ENCODE measurements around the gene PIP4K2C.

The PIP4K2C gene

DNA sequence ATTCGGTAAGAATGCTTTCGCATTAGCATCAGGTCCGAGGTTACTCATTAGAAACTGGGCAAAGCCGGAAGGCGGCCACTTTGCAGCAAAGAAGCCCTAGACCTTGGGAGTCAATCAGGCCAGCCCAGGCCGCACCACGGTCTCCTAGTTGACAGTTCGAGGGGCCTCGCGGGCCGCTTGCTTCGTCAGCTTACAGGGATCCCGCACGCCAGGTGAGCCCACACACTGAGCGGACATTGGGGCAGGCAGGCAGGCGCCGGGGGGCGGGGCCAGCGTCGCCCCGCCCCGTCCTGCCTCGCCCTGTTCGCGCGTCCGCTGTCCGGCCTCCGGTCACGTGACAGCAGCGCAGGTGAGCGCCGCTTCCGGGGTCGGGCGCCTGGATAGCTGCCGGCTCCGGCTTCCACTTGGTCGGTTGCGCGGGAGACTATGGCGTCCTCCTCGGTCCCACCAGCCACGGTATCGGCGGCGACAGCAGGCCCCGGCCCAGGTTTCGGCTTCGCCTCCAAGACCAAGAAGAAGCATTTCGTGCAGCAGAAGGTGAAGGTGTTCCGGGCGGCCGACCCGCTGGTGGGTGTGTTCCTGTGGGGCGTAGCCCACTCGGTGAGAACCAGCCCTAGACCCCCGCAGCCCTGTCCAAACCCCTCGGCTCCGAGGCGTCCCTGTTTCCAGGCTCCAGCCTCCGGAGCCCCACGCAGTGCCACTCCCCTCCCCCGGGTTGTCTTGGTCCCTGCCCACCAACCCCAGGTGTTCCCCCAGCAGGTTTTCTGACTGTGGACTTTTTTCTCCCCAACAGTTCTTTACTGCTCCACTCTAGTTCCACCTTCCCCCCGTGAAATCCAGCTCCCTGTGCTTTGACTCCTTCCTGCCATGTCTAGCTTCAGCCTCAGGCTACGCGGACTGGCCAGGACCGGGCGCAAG, at the start of gene PIP4K2C:
PIP4K2C (plus strand) TSS at position 329 of the 918 bp plus-strand sequence; CDS start at position 427, 98 bp downstream.
- ATAC-seq: peak; percentile 93 to 96

DNA sequence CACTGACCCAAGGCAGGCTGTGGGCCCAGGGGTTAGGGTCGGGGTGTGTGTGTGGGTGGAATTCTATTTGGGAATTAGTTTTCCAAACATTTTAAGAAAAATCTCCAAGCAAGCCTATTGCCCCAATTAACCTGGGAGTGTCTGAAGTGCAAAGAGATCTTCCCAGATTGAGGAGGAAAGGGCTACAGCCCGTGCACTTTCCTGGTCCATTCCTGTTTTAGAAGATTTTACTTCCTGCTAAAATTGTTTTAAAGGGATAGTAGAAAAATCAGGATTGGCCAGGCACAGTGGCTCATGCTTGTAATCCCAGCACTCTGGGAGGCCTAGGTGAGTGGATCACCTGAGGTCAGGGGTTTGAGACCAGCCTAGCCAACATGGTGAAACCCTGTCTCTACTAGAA, 49.3 kb upstream of the PIP4K2C start:
- no peak for ATAC-seq

DNA sequence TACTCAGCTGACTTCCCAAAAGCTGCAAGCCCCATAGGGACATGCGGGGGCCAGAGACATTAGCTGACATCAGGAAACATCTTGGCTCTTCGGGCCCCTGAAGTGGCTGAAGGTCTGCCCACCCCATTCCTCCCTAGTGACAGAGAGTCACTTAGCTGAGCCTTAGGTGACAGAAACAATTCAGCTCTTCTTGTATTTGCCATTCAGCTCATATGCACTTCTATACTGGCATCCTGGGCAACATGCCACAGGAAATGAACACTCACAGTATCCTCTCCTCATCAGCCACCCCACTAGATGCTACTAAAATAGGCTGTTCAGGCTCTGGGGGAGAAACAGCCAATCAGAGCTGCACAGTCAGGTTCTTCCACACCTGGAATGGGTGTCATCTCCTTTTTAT, 47.4 kb upstream of the PIP4K2C start:
- ATAC-seq: no peak

DNA sequence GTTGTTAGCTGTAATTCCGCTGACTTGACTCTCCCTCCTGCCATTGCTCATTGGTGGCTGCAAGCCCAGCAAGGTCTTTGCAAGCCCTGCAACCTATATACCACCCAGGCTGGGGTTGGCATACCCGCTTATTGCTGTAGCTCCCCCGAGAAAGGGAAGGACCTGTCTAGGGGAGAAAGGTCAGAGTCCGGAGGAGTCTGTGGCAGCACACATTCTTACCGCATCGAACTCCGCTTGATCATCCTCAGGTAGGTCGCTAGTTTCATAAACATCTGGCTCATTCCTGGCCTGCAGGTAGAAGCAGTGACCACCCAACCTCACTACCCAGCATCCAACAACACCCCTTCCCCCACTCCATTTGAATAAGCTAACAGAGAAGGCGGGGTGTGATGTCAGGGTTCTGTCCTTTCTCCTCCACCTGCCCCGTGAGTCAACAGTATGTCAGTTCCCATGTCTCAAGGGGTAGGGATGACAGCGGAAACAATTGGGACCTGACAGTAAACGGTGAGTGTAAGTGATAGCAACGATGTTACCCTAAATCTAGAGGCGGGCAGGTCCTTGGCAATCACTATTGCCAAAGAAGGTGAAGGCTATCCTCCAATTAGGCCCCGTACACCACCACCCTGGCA, 45.1 kb upstream of the PIP4K2C start:
- no peak for ATAC-seq

DNA sequence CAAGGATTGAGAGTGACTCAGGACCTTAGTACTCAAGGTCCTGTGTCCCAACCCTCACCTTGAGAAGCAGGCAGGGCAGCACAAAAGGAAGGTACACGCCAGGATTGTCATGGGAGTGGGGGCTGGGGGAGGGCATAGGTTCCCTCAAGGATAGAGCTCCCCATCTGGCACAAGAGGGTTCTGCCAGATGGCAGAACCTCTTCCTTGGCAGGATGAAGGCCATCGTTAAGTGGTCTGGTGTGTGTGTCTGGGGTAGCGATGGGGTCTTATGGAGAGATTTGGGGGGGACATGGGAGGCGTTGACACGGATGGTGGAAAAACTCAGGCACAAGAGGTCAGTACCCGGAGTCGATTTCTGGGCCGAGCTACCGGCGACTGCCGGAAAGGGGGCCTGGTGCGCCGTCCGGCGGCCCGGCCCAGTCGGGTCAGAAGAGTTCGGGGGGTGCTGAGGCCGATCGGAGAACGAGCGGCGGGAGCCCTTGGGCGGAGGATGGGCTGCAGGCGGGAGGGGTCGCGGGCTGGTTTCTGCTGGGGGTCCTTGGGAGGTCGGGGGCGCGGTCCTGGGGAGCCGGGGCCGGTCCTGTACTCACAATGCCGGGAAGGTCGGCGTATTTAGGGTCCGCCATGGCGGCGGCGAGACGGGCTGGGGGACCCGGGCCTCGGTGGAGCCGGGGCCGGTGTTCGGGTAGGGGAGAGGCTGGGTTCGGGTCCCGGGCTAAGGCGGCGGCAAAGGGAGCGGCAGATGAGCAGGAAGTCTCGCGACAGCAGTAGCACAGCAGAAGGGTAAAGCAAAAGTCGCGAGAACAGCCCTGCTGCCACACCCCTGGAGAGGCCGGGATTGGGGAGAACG, 44.3 kb upstream of the PIP4K2C start, which contains the start of gene DCTN2:
DCTN2 (minus strand) TSS at position 755 of the 850 bp plus-strand sequence; CDS start at position 626, 129 bp downstream.
- peak; percentile 98 to 99 for ATAC-seq

DNA sequence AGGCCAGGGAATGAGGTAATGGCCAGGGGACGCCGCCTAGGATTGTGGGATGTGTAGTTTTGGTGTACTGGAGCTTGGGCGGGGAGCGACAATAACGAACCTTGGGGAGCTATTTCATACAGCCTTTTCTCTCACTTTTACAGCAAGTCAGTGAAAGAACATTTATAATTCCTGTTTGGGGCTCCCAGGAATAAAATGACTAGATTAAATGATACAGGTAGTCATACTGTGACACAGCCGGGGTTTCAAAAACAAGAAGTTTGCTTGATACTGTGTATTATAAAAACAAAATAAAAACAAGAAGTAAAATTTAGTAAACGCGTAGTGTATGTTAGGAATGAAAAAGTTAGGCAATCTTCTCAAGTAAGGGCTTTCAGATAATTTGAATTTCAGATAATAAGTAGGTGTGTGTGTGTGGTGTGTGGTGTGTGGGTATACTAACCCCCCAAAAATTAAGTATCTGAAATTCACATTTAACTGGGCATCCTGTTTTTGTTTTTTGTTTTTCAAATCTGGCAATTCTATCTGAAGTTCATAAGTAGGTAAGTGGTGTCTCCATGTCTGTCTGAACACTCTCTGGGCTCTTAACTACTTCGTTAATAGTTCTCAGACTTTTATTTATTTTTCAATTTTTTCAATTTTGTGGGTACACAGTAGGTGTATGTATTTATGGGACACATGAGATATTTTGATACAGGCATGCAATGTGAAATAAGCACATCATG, 43.5 kb upstream of the PIP4K2C start:
- ATAC-seq: no peak

DNA sequence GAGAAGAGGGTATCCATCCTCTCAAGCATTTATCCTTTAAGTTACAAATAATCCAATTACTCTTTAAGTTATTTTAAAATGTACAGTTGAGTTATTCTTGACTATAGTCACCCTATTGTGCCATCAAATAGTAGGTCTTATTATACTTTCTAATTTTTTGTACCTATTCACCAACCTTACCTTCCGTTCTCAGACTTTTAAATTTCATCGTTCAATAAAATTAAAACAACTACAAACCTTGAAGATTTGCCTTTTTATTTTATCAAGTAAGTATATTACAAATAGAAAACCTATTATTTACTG, 43.0 kb upstream of the PIP4K2C start:
- ATAC-seq: no peak

DNA sequence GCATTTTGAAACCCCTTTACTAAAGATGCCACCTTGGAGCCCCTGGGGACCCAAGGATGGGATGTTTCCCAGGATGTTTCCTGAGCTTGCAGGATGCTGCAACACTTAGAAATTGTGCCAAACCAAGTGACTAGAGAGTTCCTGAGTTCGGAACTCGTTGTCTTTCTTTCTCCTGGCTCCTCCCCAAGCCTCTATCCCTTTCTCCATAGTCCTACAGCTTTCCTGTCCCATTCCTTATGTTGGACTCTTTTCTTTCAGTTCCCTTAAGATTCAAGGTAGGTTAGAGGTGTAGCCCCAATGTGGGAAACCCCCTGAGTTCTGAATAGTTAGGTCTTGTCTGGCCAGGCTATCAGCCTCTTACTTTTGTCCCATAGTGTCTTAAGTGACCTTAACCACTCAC, 42.5 kb upstream of the PIP4K2C start:
- ATAC-seq: no peak

DNA sequence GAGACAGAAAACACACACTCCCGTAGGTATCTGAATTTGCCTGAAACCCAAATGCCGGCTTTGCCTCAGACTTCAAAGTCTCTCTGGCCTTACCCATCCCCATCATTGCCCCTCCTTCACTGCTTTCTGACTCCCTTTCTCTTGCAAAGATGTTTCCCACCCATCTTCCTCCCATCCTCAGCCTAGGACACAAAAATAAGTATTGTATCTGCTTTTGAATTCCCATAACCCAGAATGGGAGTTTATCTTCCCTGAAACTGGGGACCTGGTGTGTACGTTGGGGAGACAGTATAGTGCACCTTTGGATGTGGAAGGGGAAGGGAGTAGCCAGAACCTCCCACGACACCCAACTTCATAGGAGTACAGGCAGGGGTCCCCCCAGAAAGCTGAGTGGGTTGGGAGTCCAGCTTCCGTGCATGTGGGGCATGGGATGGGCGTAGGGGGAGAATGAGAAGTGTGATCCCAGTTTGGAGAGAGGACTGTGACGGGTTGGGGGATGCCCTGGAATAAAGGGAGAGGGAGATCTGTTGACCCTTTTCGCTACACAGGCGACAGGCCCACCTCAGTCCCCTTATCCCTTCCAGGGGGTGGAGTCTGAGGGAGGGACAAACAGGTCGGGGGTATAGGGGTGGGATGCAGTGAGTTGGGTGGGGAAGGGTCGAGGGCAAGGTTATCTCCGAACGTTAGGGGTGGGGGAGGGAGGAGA, 41.6 kb upstream of the PIP4K2C start:
- no peak for ATAC-seq

DNA sequence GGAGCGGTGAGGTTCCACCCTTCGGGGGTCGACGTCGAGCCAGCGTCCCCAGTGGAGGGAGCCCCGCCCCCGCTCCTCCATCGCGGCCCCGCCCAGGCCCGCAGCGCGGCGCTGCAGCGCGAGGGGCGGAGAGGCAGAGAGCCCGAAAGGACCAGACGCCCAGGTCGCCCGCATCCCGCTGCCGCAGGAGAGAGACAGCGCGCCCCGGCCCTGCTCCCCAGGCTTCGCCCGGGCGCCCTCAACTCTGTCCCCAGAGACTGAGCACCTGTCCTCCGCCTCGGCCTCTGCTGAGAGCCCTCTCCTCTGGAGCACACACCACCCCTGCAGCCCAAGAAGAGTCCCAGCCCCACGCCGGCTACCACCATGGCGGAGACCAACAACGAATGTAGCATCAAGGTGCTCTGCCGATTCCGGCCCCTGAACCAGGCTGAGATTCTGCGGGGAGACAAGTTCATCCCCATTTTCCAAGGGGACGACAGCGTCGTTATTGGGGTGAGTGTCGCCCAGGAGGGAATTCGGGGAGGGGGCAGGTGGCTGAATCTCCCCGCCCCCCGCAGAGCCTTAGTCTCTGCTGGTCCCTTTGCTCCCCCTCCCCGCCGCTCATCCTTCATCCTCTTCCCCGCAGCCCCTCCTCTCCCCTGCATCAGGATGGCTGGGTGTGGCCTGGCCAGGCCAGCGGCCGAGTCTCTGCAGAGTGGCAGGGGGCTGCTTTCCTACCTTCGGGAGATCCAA, 40.9 kb upstream of the PIP4K2C start, which contains the start of gene KIF5A:
KIF5A (plus strand) TSS at position 136 of the 732 bp plus-strand sequence; CDS start at position 364, 228 bp downstream.
- peak; percentile 14 to 20 for ATAC-seq

DNA sequence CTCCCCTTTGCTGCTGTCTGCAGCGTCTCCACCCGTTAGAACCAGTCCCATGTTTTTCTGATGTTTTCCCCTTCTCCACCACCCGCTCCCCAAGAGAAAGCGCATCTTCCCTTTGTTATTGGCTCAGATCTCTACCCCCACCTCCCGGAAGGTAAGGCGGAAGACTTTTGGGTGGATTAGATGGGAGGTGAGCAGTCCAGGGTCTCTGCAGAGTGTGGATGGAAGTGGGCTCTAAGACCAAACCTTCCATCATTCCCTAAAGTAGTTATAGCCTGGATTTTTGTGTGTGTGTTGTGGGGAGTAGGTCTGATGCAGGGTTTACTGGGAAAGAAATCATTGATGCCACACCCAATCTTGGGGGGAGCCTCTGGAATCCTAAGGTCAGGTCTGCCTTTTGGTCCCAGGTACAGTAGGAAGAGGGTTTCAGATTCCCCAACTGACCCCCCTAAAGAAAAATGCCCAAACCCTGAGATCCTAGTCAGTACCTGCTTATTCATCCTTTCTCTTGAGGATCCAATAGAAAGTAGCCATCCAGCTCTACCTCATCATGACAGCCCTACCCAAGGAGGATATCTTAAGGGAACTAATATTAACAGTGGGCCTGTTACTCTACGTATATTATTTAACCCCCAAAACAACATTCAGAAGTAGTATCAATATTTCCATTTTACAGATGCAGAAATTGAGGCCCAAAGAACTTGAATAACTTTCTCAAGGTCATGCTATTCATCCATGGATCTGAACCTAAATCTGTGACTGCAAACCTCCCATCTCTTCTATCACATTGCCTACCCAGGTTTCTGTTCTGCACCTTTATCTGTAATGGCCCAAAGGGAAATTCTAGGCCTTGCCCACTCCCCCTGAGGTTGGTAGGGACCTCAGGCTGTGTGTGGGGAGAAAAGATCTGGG, 40.1 kb upstream of the PIP4K2C start:
- ATAC-seq: no peak

DNA sequence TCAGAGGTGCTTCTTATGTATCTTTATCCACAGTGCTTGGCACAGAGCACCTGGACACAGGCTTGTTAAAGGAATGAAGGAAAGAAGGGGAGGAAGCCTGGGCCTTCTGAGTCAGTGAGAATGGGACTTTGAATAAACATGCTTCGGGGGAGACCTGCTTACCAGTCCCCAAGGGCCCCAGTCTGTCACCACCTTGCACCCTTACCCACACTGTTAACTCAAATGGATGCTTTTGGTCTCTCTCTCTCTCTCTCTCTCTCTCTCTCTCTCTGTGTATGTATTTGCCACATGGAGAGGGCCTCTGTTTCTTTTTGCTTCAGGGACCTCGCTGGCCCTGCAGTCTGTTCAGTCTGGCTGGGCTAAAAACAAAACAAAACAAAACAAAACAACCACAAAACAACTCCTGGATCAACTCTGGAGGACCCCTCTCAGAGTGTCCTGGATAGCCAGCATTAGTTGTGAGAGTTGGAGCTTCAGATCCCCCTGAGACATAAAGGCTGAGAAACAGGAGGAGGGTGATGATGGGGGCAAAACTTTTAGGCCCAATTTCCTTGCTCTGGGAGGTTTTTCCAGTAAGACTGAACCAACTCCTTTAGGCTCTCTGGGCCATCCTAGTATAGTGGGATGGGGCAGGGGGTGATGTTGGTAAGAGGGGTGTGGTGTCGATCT, 39.2 kb upstream of the PIP4K2C start:
- no peak for ATAC-seq

DNA sequence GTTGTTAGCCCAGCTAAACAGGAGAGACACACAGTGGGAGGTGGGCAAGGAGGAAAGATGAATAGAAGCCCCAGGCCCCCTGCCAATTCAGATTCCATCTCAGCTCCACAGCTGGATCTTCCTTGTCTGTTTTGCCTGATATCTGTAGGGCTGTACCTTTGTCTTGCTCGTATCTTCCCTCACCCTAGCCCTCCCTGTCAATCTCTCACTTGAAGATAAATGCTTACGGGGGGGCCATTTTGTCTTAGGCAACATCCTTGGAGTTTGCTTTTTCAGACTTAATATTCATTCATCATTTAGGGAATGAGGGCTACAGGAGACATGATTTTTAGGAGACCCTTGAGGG, 38.7 kb upstream of the PIP4K2C start:
- no peak for ATAC-seq

DNA sequence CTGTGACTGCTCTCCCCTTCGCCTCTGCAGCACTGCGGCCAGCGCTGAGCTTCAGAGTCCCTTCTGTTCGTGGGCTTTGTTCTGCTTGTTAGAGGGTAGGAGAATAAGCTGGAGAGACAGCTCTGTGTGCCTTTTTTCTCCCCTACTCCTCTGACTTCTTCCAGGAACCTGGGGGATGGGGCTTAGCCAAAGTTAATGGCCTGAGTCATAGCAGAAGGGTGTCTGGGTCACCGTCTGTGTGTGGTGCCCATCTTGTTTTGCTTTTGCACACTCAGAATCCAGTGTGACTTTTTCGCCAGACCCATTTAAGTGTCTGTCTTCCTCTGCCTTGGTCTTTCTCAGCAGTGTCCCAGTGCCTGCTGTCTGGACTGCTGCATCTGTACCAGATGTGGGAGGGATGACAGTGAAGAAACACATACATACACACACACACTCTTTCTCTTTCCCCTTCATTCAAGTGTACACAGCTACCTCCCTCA, 38.1 kb upstream of the PIP4K2C start:
- ATAC-seq: no peak

DNA sequence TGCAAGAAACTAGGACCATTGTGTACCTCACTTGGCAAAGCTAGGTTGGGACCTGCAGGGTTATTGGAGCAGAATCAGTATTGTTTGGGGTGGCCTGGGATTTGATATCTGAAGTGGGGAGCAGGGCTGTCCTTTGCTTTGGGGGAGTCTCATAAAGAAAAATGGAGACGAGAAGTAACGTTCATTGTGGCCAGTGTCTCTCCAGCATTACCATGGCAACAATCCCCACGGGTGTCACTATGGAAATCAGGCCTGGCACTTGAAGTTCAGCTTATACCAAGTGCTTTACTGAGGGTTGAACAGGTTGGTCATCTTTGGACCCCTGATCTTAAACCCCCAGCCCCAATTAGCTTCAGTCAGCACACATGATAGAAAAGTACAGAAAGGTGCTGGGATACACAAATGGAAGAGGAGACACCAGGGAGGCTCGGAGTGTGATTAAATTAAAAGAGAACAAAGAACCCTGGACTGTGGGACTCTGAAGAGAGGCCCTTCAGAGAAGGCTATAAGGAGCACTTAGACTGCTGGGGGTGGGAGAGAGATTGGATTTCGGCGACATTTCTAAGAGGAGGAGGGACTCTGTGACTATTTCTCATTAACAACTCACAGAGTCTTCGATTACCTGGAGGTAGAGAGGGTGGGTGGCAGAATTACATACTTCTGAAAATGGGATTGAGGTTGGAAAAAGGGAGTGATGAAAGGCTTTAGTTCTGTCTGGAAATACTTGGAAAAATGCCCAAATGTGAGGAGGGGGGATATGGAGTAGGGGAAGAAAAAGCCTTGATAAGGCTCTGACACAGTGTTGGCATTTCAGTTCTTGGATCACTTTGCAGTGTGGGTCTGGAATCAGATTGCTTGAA, 37.4 kb upstream of the PIP4K2C start:
- no peak for ATAC-seq

DNA sequence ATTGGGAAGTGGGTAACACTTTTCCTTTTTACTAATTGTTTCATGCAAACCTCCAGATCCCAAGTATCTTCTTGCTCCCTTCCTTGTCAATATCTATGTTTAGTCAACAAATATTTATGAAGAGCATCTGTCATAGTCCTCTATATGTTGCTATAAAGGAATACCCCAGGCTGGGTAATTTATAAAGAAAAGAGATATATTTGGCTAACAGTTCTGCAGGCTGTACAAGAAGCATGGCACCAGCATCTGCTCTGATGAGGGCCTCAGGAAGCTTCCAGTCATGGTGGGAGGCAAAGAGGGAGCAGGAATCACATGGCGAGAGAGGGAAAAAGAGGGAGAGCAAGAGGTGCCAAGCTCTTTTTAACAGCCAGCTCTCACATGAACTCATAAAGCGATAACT, 36.5 kb upstream of the PIP4K2C start:
- no peak for ATAC-seq

DNA sequence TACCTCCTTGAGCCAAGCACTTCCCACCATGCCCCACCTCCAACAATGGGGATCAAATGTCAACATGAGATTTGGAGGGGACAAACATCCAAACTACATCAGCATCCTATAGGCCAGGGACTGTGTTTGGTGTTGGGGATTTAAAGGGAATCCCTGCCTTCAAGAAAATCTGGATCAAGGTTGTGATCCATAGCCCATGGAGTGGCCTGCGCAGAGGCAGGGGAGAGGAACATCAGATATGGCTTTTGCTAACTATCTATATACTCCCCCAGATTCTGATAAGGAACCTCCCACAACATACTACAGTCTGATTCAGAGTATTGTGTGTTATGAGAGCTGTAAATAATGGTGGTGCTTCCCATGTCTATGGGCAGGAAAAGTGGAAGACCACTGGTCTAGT, 36.1 kb upstream of the PIP4K2C start:
- no peak for ATAC-seq

DNA sequence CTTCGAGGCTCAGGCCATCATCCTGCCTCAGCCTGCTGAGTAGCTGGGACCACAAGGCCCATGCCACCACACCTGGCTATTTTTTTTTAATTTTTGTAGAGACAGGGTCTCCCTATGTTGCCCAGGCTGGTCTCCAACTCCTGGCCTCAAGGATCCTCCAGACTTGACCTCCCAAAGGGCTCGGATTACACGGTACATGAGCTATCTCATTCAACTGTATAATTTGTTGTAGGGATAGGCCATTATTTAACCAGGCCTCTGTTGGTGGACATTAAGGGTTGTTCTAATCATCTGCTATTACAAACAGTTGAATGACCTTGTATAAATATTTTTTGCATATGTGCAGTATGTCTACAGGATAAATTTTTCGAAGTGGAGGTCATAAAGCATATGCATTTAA, 32.1 kb upstream of the PIP4K2C start:
- ATAC-seq: no peak
